Skeletal muscle cell (primary cell): ENCODE data around the gene STAB2.

ENCODE experiments used
- DNase-seq: peaks from one replicate; pipeline ENCODE4 v3.0.0-alpha.2; 2010; ENCODE audit warnings: low read depth
- H3K4me3 ChIP-seq: 2 replicates; pipeline ENCODE4 v1.5.1; 2011; ENCODE audit warnings: low read depth, mild to moderate bottlenecking, control low read depth, low read length, moderate library complexity

Gene STAB2

DNA sequence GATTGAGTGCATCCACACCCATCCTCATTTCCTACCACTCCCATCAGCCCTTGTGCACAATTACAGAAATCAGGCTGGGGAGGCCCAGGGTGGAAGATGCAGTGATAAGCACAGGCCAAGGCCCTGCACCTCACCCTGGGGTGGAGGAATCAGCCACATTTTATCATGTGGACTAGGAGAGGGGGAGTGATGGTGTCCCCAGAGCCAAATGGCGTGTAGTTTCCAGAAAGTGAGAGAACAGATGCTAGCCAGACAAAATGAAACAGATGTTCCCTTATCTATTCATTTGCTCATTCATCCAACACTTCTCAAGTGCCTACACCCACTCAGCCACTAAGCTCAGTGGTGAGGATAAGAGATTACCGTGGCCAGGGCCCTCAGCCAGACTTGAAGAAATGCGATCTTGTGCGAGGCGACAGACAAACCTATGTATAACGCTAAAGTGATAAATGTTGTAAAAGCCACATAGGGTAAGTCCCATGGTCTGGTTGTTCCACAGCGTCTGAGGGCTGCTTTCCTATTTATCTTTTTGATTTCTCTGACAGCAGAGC lies 93.6 kb downstream of the STAB2 start:
- peak; percentile 11 for DNase-seq
- H3K4me3 ChIP-seq: no peak overlapping the region

DNA sequence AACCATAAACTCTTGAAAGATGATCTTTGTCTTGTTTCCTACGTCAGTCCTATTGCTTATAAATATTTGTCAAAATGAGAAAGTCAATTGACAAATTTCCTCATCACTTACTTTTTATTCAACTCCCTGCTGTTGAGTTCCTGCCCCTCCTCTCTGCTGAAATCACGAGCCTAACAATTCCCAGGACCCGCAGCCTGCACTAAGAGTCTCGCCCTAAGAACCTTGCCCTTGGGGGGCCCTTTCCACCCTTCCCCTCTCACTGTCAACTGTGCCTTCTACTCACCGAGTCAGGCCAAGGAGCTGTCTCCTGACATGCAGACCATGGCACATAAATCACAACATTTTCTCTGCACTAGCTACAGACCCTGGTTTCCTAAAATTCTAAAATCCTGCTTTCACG lies 99.0 kb downstream of the STAB2 start:
- DNase-seq: no peak
- no peak overlapping the region for H3K4me3 ChIP-seq

DNA sequence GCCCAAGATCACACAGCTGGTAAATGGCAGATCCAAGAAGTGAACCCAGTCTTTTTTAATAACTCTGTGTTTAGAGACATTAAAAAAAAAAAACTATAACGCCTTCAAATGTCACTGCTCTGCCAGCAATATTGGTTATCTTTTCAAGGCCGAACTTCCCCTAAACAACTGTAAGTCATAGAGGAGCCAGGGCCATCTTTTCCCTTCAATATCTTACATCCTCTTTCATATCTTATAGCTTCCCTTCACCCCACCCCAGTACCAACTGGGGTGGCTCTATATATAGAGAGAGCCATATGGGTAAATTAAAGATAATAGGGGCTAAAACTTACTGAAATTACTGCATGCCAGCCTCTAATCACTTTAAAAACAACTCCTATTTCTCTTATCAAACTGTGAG lies 100.2 kb downstream of the STAB2 start:
- no peak overlapping the region for H3K4me3 ChIP-seq
- DNase-seq: no peak

DNA sequence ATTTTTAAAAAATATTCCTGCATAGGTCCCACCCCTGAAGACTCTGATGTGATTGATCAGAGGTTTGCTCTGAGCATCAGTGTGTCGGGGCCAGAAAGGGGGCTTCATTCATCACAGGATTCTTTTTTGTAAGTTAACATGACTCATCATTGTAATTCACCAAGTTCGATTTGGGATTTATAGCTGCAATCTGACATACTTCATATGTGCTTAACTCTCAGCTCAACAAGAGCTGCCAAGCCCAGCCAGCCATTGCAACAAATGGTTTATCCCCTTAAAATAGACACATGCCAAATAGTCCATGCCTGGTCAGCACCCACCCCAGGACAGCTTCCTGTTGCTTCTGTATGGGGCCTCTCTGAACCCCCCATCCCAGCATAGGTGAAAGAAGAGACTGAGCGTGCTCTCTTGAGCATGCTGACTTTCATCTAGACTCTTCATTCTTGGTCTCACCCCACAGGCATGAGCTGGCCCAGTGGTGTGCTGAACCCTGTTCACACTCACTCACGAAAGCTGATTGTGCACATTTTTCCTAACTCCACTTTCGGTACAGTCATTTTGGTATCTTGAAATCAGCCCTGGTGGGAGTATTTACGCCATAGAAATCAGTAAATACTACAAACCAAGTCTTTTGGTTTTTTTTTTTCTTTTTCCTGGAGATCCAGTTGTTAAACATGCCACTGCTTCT lies 101.4 kb downstream of the STAB2 start:
- no peak for DNase-seq
- H3K4me3 ChIP-seq: no peak overlapping the region

DNA sequence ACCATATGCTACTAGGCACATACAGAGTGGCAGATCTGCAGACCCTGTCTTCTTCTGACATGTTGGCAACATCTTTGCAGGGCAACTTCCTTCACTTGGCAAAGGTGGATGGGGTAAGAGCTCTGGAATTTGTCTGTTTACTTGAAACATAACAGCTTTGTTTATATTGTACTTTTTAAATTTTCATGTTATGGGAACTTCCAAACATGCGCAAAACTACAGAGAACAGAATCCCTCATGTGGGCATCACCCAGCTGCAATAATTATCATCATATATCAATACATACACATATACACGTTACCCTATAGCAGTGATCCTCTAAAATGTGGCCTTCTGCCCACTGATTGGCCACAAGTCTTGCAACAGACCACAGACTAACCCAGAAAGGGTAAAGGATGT lies 103.4 kb downstream of the STAB2 start:
- no peak for DNase-seq
- no peak overlapping the region for H3K4me3 ChIP-seq

DNA sequence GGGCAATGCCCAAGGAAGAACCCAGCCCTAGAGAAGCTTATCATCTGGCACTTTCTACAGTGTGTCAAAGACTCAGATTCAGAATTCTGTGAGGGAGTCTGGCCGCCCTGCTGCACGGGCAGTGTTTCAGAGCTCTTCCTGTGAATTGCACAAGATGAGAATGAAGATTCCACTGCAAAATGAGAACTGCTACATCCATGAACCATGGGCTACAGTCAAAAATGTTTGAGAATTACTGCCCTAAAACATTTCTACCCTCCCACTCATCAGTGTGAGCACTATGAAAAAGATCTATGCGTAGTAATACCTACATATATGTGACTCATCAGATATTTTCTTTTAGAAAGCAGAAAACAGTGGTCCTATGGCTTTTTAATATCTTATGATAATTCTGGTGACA lies 104.0 kb downstream of the STAB2 start:
- DNase-seq: no peak
- no peak overlapping the region for H3K4me3 ChIP-seq

DNA sequence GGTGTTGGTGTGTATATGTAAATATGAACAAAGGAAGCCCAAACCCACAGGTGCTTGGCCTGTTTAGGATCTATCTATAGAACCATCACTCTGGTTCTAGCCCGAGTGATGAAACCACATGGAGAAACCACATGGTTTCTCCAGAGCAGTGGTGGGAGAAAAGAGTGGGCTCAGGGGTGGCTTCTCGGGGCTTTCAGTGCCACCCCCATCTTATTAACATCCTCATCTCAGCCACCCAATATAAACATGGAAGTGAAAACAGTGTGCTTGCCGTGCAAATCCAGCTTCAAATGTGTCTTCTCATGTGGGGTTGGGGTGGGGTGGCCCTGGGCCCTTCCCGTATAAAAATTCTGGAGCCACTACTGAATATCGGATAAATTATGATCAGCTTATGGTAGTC lies 109.0 kb downstream of the STAB2 start:
- no peak overlapping the region for H3K4me3 ChIP-seq
- no peak for DNase-seq

DNA sequence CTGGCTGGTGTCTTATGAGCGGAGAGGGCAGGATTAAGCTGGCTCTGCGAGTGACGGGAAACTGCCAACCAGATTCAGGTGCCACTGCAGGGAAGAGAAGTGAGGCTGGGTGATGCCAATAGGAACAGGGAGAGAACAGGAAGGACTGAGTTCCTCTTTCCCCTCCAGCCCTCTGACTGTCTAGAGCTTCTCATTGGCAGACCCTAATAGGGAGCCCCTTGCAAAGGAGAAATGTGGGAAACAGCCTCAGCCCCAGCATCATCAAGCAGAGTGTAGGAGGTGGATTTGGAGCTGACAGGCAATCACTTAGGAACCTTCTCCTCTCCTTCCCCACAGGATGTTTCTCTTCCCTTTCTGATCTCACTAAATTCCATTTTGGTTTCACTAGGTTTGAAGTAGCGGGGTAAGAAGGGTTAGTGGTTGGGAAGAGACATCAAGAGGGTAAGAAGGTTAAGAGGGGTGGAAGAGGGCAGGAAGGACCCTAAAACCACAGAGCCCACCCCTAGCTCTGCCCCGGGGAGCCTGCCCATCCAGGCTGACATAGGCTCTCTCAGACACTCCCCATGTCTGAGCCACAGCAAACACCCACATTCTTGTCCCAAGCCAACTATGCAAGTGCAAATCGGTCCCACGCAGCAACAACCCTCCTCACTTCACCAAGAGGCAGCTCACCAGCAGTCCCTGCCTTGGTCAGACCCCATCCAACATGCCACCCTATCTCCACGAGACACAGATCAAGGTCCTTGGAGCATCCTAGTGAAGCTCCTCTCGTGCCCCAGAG lies 111.1 kb downstream of the STAB2 start:
- no peak for DNase-seq
- no peak overlapping the region for H3K4me3 ChIP-seq

DNA sequence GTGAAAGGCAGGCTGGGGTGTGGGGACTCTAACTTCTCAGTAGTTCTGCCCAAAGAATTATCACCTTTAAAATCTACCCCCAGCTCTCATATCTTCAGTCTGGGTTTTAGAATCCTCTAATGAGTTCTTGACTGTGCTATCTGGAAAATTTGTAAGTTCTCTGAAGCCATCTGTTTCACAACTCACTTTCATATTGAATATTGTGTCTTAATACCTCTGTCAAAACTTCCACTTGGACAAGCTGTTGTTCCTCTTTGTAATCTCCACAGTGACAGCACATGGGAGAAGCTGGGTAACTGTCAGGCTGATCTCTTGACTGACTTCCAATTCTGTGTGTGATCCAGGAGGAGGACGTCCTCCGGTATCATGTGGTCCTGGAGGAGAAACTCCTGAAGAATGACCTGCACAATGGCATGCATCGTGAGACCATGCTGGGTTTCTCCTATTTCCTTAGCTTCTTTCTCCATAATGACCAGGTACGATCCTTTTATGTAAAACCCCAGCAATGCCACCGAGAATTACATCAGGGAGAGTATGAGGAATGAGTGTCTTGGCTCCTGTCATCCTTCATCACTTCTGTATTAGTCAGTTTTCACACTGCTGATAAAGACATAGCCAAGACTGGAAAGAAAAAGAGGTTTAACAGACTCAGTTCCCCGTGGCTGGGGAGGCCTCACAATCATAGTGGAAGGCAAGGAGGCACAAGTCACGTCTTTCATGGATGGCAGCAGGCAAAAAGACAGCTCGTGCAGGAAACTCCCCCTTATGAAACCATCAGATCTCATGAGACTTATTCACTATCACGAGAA lies 111.9 kb downstream of the STAB2 start:
- H3K4me3 ChIP-seq: no peak overlapping the region
- DNase-seq: no peak

DNA sequence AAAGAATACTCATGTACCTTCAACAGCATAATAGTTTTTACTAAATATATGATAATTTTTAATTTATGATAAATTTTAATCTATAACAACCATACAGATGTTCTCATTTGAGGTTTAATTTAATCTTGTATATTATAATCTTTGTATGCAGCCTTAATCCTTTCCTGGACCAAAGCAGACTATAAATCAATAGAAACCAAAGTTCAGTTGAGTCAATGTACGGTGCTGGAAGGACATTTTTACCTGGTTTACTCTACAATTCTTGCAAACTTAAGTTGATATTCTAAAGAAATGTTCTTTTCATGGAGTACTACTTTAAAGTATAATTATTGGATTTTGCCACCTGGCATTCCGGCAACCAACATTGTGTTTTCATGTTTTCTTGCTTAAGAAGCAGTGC lies 118.0 kb downstream of the STAB2 start:
- DNase-seq: no peak
- no peak overlapping the region for H3K4me3 ChIP-seq

DNA sequence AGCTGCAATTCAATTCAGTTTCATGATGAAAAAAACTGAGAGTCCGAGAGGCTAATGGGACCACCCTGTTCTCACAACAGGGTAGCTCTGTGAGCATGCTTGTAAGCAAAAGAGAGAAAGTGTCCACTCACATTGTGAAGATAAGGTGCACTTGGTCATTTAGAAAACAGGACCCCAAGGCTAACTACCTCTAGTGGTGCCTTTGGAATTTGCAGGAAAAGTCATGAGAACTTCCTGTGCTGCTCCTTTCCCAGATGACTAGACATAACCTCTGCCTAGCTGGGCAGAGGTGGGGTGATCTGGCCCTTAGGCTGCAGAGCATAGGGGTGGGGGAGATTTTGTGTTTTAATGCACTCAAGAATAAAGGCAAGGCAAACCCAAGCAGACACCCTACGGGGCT lies 118.9 kb downstream of the STAB2 start:
- no peak for DNase-seq
- no peak overlapping the region for H3K4me3 ChIP-seq

DNA sequence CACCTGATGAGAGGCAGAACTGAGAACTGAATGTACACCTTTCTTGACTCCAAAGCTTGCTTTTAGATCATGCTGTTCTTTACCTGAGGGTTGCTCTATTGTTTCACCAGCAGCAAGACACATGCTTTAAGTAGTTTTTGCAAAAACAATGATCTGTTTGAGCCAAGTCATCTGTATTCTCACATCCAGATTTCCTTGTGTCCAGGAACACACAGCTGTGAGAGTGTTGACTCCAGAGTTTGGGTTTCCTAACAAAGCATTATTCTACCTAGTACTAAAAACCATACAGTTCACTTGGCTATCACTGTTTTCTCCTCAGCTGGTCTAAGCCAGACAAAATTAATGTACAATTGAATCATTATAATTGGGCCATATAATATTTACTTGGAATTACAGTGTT lies 120.4 kb downstream of the STAB2 start:
- H3K4me3 ChIP-seq: no peak overlapping the region
- no peak for DNase-seq

DNA sequence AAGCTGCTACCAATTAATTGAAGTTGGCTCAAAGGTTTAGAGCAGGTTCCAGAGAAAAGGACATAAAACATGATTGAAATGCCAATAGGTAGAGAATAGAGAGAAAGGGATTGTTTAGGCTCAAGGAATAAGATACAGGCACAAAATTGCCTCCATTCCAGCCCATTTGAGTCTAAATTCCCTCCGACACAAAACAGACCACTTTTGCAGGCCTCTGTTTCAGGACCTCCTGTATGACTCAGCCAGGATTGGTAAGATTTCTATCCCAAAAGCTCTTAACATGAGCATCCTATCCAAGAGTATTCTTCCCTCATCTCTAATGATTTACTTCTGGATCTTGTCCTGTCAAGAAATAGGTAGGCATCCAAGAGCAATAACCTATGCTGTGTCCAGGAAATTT lies 123.5 kb downstream of the STAB2 start:
- no peak overlapping the region for H3K4me3 ChIP-seq
- no peak for DNase-seq

DNA sequence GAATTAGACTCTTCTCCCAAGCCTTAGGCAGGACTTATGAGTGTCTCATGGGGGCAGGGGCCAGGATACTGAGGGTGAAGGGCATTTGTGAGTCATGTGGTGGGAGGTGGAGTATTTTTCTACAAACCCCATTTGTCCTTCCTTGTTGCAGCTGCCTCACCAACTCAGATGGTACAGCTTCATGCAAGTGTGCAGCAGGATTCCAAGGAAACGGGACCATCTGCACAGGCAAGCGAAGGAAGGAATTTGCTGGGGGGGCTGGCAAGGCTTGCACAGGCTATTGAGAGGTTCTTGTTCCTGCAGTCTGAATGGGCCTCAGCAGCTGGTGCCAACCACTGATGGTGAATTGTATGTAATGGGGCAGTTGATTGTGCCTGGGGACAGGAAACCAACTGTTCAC lies 125.1 kb downstream of the STAB2 start:
- DNase-seq: peak; percentile 37
- H3K4me3 ChIP-seq: no peak overlapping the region

DNA sequence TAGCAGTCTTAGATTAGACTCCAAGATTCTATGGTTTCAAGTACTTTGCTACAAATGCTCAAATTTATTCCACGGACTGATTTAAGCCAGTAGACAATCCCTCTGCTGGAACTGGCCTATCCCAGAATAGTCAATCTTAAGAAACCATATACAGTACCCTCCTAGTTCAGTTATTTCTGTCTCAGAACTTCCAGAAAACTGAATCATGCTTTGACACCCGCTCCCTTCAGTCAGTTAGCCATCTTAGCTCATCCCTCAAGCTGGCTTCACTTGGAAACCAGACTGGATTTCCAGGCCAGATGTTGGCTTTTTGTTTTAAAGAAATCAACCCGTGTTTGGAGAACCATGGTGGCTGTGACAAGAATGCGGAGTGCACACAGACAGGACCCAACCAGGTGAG lies 128.4 kb downstream of the STAB2 start:
- H3K4me3 ChIP-seq: no peak overlapping the region
- no peak for DNase-seq

DNA sequence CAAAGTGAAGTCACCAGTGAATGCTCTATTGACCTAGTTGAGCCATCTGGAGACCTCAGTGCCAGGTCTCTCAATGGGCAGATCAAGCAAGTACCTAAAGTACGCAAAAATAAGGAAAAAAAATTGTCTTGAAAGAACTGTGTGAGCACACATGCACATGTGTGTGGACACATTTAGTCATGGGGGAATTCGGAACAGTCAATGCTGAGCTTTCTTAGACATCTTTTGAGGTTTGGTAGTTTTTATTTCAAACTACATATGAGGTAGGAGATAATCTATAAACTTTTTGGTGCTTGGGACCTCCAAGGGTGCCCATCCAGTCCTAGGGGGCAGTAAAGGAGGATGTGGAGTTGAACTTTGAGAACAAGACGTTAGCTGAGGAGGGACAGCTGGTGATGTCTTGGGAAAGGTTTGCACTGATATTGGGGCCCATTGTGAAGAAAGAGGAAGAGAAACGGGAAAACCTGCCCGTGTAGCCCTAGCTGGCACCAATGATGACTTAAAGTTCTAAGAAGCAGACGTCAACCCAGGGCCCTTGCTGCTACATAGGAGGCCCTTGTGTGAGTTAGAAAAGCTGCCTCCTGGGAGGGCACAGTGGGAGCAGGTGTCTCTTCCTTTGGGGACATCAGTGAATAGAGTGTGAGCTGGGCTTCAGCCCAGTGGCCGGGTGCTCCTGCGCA lies 129.6 kb downstream of the STAB2 start:
- DNase-seq: no peak
- H3K4me3 ChIP-seq: no peak overlapping the region

DNA sequence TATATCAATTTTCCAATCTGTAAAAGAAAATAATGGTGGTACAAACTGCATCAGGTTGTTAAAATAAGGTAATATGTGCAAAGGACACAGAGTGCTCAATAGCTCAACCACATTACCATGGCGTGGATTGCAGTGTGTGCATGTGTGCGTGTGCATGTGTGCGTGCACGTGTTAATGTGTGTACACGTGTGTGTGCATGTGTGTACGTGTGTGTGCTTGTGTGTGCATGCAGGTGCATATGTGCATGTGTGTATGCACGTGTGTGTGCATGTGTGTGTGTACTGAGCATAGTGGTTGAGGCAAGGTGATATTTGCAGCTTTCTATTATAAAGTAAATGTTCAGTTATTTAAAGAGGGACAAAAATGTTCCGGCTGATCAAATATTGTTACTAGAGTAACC lies 138.3 kb downstream of the STAB2 start:
- no peak overlapping the region for H3K4me3 ChIP-seq
- DNase-seq: no peak

DNA sequence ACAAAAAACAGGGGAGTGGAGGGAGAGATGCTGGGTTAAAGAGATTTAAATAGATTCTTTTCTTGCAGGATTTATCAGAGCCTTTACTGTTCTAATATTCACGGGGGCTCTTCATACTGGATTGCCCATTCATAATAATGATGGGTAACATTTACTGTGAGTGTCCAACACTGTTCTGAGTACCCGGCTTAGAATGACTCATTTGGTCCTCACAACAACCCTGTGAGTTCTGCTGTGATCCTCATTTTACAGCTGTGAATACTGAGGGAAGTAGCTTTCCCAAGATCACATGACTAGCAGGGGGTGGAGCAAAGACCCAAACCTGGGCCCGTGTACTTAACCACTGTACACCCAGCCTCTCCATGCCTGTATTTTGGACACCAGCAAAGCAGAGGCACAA lies 140.6 kb downstream of the STAB2 start:
- DNase-seq: no peak

DNA sequence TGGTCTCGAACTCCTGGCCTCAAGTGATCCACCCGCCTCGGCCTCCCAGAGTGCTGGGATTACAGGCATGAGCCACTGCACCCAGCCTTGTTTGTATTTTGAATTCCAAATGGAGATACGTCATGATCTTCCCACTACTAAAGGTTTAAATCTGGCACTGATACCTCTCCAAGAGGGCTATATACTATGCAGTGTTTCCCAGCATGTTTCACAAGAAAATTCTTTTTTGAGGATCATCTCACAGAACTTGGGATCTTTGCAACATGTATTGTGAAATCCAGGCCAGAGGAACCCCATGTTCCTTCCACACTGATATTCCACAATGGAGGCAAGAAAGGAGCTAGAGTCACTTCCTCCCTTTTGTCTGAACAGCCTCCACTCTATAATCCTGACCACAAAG lies 141.2 kb downstream of the STAB2 start:
- peak; percentile 16 for DNase-seq
- H3K4me3 ChIP-seq: no peak overlapping the region

More for the DNA sequence above, 140.6 kb downstream of the STAB2 start:
- H3K4me3 ChIP-seq: no peak overlapping the region

DNA sequence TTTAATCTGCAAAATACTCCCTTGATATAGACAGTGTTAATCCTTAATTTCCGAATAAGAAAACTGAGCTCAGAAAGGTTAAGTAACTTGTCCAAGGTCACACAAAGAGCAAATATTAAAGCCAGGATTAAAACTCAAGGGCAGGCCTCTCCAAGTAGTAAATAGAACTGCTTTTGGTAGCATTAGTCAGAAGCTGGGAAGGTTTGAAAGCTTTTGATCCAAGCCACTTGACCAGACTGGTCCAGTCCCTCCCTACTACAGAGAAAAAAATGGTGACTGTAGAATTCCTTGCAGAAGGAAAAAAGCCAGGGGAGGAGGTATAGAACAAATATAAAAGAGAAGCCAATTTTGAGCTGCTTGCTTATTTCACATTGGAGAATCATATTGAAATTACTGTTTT lies 142.4 kb downstream of the STAB2 start:
- no peak for DNase-seq
- H3K4me3 ChIP-seq: no peak overlapping the region
